T47D (cell line): ENCODE data around the gene KRTAP20-1.

ENCODE experiments used
- DNase-seq, 2 experiments: peaks; one replicate each; pipeline versions ENCODE4 v3.0.0 to v3.0.0-alpha.2; 2011 to 2012; ENCODE audit warnings: low read depth in 1 of 2, low spot score in 1 of 2
- JUND ChIP-seq: IDR thresholded peaks from 2 replicates; pipeline ENCODE4 v1.6.1; 2012; ENCODE audit warnings: low read depth
- in situ Hi-C: cut with HindIII; loops from 2 replicates; pipeline ENCODE4 v1.10.0; 2016; ENCODE audit warnings: low sequenced_read_pairs, low pct_unique_long_range_greater_than_20kb

Gene KRTAP20-1

DNA sequence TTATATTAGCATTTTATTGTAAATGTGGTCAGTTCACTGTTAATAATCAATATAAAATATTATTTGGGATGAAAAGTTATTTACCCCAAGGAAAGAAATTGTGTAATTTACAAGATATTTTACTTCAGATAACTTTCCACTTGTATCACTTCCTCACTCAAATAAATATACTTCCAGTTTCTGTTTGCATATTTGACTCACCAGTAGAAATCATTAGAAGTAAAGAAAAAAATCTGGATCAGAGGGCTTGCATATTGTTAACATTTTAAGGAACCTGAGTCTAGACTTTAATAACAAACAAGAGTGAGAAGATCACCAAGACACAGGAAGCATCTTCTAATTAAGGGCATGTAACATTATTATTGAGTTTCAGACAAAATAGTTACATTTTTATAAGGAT, 3.9 kb downstream of the KRTAP20-1 start:
- in situ Hi-C loops = no loop called here
- TF ChIP-seq JUND = no peak
- DNase-seq = no peak

DNA sequence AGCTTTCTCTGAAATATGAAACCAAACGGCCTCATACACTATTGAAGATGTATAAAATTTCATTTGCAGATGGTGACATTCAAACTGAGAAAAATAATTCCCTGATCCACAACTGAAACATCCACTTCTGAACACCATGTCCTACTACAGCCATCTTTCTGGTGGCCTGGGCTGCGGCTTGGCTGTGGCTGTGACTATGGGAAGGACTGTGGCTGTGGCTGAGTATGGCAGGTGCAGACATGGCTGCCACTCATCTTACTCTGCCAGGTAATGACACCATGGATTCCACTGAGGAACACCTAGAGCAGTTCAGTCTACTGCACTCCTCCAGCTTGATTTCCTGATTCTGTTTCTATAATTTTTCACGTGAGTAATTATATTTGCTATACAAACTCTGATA, 4.3 kb downstream of the KRTAP20-1 start, which contains the start of gene KRTAP20-4:
Gene KRTAP20-4, plus strand, starts transcription at position 106 of the 400 bp plus-strand sequence.
- in situ Hi-C loops = no loop called here
- no peak for TF ChIP-seq JUND
- no peak for DNase-seq

DNA sequence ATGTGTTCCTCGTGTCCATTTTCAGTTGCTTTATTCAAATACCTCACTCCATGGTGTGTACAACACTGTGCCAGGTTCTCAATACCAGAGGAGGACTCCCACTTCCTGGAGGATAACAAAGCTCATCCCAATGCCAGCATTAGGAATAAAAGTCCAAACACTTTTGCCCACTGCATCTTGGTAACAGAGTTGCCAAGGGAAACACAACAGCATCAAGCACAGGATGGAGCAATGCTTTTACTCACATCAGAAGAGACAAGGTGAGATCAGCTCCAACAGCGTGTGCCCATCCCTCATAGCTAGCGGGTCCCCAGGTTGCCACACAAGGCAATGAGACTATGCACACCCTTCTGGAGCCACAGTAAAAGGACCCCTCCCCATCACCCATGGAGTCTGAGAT, 7.1 kb downstream of the KRTAP20-1 start:
- TF ChIP-seq JUND = no peak
- in situ Hi-C loops = no loop called here
- no peak for DNase-seq

DNA sequence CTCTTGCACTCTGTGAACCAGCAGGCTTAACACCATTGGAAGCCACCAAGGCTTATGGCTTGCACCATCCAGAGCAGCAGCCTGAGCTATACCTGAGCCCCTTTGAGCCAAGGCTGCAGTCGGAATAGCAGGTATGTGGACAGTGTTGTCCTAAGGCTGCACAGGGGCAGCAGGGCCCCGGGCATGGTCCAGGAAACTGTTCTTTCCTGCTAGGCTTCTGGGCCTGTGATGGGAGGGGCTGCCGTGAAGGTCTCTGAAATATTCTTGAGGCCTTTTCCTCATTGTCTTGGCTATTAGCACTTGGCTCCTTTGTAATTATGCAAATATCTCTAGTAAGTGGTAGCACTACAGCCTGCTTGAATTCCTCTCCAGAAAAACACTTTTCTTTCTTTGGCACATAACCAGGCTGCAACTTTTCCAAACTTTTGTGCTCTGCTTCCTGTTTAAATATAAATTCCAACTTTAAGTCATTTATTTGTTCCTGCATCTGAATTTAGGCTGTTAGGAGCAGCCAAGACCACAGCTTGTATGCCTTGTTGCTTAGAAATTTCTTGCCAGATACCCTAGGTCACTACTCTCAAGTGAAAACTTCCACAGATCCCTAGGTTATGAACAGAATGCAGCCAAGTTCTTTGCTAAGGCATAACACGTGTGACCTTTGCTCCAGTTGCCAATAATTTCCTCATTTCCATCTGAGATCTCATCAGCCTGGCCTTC, 9.4 kb downstream of the KRTAP20-1 start:
- TF ChIP-seq JUND = no peak
- no peak for DNase-seq
- in situ Hi-C loops = no loop called here

DNA sequence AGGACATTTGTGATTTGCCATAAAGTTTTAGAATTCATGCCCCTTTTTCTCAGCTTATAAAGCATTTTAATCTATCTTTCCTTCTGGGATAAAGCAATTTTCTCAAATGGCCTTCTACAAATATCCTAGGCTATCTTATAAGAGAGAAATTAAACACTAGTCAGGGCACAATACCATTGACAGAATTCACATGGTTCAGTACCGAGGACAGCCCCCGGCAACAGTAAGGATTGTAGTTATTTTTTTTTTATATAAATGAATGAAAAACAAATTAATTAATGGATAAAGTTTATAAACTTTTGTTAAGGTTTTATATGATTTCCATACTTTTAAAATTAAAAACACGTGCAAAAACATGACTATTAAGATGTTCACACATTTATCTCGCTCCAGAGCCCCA, 11.9 kb downstream of the KRTAP20-1 start:
- in situ Hi-C loops = no loop called here
- no peak for TF ChIP-seq JUND
- DNase-seq = no peak

DNA sequence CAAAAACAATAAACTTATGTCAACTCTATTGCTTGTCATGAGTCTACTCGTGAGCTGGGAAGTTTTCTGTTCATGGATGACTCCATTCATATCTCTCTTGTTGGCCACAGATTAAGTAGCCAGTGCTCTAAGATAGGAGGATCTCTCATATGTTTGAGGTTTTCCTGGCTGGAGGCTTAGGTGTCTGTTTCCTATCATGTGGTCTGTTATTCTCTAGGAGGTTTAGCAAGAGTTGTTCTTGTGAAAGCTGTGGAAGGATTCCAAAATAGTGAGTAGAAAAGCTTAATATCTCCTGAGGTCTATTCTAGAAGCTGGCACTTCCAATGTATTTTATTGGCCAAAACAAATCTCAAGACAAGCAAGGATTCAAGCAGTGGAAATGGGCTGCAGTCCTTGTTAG, 13.0 kb downstream of the KRTAP20-1 start:
- DNase-seq = no peak
- TF ChIP-seq JUND = no peak
- in situ Hi-C loops = no loop called here

DNA sequence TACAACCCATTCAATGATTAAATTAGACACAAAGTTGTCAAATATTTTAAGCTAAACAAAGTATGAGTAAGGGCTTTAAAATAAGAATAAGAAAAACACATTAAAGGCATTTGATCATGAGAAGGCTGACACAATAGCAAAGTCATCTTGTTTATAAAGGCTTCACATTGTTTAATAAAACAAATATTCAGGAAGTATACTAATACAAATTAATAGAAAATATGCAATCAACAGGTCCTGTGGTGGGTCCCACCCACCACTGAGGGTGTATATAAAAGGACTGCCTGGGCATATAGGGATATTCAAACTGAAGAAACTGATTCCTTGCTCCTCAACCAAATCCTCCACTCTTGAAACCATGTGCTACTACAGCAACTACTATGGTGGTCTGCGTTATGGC, 18.7 kb downstream of the KRTAP20-1 start, which contains the start of gene KRTAP20-2:
Gene KRTAP20-2, plus strand, starts transcription at position 301 of the 400 bp plus-strand sequence. Its CDS starts 58 bp downstream, at position 359.
- DNase-seq = no peak

DNA sequence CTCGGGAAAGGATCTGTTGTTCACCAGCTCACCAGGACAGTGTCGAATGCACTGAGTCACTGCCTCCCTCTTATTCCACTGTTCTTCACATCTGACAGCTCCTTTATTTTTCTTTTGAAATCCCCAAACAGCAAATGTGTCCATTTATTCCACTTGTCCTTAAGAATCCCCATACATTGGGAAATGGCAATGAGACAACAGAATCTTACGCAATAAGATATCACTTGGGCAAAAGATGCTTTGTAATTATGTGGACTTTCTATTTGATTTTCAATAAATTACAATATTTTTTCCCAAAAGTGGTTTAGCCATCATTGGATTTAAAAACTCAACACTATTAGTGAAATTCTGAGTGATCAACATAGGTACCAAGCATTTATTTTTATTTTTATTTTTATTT, 22.5 kb downstream of the KRTAP20-1 start:
- no peak for DNase-seq
- in situ Hi-C loops = no loop called here
- TF ChIP-seq JUND = no peak

More for the DNA sequence above, 18.7 kb downstream of the KRTAP20-1 start, which contains the start of gene KRTAP20-2:
- TF ChIP-seq JUND = no peak
- in situ Hi-C loops = no loop called here

DNA sequence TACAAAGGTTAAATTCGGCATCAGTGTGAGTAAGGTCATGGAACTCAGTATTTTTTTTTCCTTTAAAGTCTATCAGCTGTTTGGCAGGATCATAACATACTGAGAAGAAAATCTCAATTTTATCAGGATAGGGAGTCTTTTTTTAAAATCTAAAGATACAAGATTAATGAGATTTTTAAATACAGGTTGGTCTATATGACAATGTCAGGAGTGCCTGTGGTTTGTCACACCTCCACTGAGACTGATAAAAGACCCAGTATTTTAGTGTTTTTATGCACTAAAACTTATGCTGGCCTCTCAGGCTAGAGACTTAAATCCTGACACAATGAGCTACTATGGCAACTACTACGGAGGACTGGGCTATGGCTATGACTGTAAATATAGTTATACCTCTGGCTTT, 26.3 kb downstream of the KRTAP20-1 start, which contains the start of gene KRTAP20-3:
Gene KRTAP20-3, plus strand, starts transcription at position 301 of the 400 bp plus-strand sequence.
- no peak for TF ChIP-seq JUND
- no peak for DNase-seq
- in situ Hi-C loops = no loop called here

DNA sequence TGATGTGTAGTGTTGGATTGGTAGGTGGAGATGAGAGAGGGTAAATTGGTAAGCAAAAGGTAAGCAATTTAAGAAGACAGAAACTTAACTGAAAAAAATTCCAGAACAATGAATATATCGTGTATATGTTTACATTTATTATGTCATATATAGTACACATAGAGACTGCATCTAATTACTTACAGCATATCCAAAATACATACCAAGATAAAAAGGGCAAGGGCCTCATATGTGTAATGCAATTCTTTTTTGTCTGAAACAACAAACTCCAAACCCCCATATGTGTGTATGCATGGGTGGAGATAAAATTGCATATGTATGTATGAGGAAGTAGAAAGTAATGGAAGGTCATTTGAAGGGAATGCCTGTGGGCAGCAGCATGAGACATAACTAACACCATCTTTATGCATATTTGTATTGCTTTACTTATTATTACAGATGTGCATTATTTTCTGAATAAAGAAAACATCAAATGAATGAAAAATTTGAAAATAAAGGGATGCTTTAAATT, 30.7 kb downstream of the KRTAP20-1 start:
- no peak for DNase-seq
- in situ Hi-C loops = no loop called here
- no peak for TF ChIP-seq JUND

DNA sequence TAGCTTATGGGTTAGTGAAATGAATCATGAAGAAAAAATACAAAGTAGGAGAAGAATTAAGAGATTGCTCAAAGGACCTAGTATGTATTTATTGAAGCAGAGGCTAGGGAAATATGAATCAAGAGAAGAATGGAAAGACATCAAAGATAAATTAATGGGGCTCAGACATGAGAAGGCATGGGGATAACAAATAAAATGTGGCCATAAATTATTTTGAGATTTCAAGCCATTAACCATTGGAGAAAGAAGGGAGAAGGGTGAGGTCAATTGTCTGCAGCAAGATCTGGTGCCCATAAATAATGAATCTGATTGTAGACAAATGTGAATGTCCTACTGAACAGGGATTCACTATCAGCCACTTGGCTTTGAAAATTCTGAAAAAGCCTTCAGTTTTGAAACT, 36.7 kb downstream of the KRTAP20-1 start:
- TF ChIP-seq JUND = no peak
- in situ Hi-C loops = no loop called here
- DNase-seq = no peak
